C4-2B (cell line): Measurements from ENCODE around the gene KAZN.

Experiments used
- ZFX ChIP-seq: fragments of 450-650 bp; IDR thresholded peaks from 2 replicates; pipeline ENCODE4 v1.6.1; 2017
- TF ChIP-seq, protein P1 (sequence below): fragments of 450-650 bp; conservative IDR thresholded peaks from 2 replicates; pipeline ENCODE4 v1.5.1; 2017; ENCODE audit warnings: mild to moderate bottlenecking

DNA sequence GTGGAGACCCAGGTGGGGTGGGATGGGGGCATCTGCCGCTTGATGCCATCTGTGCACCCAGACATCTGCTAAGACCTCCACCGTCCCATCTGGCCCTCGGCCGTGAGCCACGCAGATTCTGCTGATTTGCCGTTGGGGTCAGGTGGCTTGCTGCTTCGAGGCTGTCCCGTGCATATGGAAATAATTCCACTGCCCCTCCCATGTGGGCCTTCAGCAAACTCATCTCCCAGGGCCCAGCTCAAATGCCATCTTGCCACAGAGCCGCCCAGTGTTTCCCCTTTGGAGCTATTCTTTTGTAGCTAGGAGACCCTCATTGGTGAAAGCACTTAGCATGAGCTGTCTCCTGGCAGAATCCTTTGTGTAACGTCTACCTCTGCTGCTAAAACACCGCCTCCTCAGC, 99.8 kb downstream of the KAZN start:
- TF ChIP-seq, protein P1, sequence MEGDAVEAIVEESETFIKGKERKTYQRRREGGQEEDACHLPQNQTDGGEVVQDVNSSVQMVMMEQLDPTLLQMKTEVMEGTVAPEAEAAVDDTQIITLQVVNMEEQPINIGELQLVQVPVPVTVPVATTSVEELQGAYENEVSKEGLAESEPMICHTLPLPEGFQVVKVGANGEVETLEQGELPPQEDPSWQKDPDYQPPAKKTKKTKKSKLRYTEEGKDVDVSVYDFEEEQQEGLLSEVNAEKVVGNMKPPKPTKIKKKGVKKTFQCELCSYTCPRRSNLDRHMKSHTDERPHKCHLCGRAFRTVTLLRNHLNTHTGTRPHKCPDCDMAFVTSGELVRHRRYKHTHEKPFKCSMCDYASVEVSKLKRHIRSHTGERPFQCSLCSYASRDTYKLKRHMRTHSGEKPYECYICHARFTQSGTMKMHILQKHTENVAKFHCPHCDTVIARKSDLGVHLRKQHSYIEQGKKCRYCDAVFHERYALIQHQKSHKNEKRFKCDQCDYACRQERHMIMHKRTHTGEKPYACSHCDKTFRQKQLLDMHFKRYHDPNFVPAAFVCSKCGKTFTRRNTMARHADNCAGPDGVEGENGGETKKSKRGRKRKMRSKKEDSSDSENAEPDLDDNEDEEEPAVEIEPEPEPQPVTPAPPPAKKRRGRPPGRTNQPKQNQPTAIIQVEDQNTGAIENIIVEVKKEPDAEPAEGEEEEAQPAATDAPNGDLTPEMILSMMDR: no peak
- TF ChIP-seq ZFX: no peak
